ENCODE results near the gene COL6A5. TPM values are rescaled to one million over a fixed set of nuclear protein-coding genes. Genes with fewer than 3 reads are reported as not detected.

Gene COL6A5
- total RNA-seq, 1 experiment from 2014 or later: not detected

DNA sequence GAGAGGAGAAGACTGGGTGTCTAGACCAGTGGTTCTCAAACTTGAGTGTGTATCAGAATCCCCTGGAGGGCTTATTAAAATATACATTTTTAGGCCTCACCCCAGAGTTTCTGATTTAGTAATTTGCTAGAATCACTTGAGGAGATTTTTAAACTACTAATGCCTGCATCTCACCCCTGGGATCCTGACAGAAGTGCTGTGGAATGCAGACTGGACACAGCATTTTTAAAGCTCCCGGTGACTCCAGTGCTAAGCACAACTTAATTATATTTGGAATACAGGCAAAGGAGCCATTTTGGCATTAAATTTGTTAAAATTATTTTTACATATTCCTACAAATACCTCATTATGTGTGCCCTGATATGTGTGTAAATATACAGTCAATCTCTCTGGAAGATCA, 144.8 kb downstream of the COL6A5 start:
- H3K27me3 ChIP-seq (replicated peaks; ENCODE audit: control insufficient read depth, insufficient read depth, low read length): no peaks in the 10 kb centered on the region
- H3K27ac Mint-ChIP-seq (ENCODE audit: unreplicated experiment): no peak overlapping the region
- peaks cover 6% of the 10 kb centered on the region for H3K4me1 Mint-ChIP-seq (ENCODE audit: low read depth, unreplicated experiment)
- BruUV-seq (replicated peaks): no TSS peak
- no peaks in the 10 kb centered on the region for H3K36me3 ChIP-seq (ENCODE audit: control insufficient read depth, insufficient read depth, low read length)
- ChIA-PET POLR2A (no interaction called here), CTCF (no interaction called here)
- peaks cover 19% of the 10 kb centered on the region for H3K27me3 Mint-ChIP-seq (ENCODE audit: insufficient read depth, unreplicated experiment)
- H3K9me3 Mint-ChIP-seq (ENCODE audit: unreplicated experiment): no peaks in the 10 kb centered on the region
- H3K4me3 ChIP-seq (ENCODE audit: low read depth, low read length): no peak overlapping the region
- no peak overlapping the region for H3K4me3 Mint-ChIP-seq (ENCODE audit: unreplicated experiment)
- H3K36me3 Mint-ChIP-seq (ENCODE audit: insufficient read depth, unreplicated experiment): no peaks in the 10 kb centered on the region
- intact Hi-C loops (cut with micrococcal nuclease; ENCODE audit: unreplicated experiment): no loop called here
- H3K9me3 ChIP-seq: no peaks in the 10 kb centered on the region
- H3K4me1 ChIP-seq: no peaks in the 10 kb centered on the region
- DNase-seq: no peak
- TF ChIP-seq, protein P1, sequence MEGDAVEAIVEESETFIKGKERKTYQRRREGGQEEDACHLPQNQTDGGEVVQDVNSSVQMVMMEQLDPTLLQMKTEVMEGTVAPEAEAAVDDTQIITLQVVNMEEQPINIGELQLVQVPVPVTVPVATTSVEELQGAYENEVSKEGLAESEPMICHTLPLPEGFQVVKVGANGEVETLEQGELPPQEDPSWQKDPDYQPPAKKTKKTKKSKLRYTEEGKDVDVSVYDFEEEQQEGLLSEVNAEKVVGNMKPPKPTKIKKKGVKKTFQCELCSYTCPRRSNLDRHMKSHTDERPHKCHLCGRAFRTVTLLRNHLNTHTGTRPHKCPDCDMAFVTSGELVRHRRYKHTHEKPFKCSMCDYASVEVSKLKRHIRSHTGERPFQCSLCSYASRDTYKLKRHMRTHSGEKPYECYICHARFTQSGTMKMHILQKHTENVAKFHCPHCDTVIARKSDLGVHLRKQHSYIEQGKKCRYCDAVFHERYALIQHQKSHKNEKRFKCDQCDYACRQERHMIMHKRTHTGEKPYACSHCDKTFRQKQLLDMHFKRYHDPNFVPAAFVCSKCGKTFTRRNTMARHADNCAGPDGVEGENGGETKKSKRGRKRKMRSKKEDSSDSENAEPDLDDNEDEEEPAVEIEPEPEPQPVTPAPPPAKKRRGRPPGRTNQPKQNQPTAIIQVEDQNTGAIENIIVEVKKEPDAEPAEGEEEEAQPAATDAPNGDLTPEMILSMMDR (IDR thresholded peaks at IDR 0.05; ENCODE audit: insufficient read depth in 1 of 2, low read depth in 1 of 2, low read length in 1 of 2, severe bottlenecking in 1 of 2, unreplicated experiment in 1 of 2): no peak

DNA sequence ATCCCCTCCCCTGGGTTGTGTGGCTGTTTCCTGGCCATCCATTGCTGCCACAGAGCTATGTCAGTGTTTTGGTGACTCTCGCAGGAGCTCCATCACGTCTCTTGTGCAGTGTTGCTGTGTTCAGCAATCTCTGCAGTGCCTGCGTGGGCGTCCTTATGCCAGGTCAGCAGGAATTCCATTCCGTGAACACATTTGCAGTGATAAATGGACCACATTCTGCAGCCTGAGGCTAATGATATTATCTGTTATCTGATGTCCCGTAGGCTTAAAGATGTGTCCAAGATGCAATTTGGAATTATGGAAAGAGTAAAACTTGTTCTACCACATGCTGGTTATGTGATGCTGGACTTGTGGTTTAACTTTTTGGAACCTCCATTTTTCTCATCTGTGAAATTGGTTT, 146.0 kb downstream of the COL6A5 start:
- no peaks in the 10 kb centered on the region for H3K9me3 ChIP-seq
- intact Hi-C loops (cut with micrococcal nuclease; ENCODE audit: unreplicated experiment): no loop called here
- no peaks in the 10 kb centered on the region for H3K27me3 ChIP-seq (replicated peaks; ENCODE audit: control insufficient read depth, insufficient read depth, low read length)
- no peak for DNase-seq
- no peaks in the 10 kb centered on the region for H3K36me3 Mint-ChIP-seq (ENCODE audit: insufficient read depth, unreplicated experiment)
- peaks cover 24% of the 10 kb centered on the region for H3K27me3 Mint-ChIP-seq (ENCODE audit: insufficient read depth, unreplicated experiment)
- H3K4me3 ChIP-seq (ENCODE audit: low read depth, low read length): no peak overlapping the region
- H3K4me1 Mint-ChIP-seq (ENCODE audit: low read depth, unreplicated experiment): peaks cover 6% of the 10 kb centered on the region
- H3K4me1 ChIP-seq: no peaks in the 10 kb centered on the region
- TF ChIP-seq, protein P1 (IDR thresholded peaks at IDR 0.05; ENCODE audit: insufficient read depth in 1 of 2, low read depth in 1 of 2, low read length in 1 of 2, severe bottlenecking in 1 of 2, unreplicated experiment in 1 of 2): no peak
- BruUV-seq (replicated peaks): no TSS peak
- CTCF ChIA-PET: no interaction called here
- H3K9me3 Mint-ChIP-seq (ENCODE audit: unreplicated experiment): no peaks in the 10 kb centered on the region
- H3K4me3 Mint-ChIP-seq (ENCODE audit: unreplicated experiment): no peak overlapping the region
- H3K27ac Mint-ChIP-seq (ENCODE audit: unreplicated experiment): no peak overlapping the region
- POLR2A ChIA-PET: no interaction called here
- no peaks in the 10 kb centered on the region for H3K36me3 ChIP-seq (ENCODE audit: control insufficient read depth, insufficient read depth, low read length)

DNA sequence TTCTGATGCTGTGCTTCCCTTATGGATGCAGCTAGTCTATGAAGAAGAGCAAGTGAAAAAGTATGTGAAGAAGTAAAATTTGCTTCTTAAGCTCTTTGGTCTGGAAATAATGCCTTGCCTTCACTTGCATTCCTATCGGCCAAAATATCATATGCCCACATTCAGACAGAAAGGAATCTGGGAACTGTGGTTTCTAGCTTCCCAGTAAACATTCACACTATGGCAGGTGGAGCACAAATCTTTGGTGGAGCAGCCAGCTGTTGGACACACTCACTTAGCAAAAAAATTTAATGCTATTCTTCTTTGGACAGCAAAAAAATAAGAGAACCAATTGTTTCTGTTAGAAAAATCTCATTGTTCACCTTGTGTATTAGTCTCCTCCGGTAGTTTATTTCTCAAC, 159.2 kb downstream of the COL6A5 start:
- ChIA-PET POLR2A (no interaction called here), CTCF (no interaction called here)
- TF ChIP-seq, protein P1 (IDR thresholded peaks at IDR 0.05; ENCODE audit: insufficient read depth in 1 of 2, low read depth in 1 of 2, low read length in 1 of 2, severe bottlenecking in 1 of 2, unreplicated experiment in 1 of 2): no peak
- no peaks in the 10 kb centered on the region for H3K36me3 ChIP-seq (ENCODE audit: control insufficient read depth, insufficient read depth, low read length)
- H3K9me3 ChIP-seq: no peaks in the 10 kb centered on the region
- H3K27me3 ChIP-seq (replicated peaks; ENCODE audit: control insufficient read depth, insufficient read depth, low read length): no peaks in the 10 kb centered on the region
- no peak overlapping the region for H3K4me3 Mint-ChIP-seq (ENCODE audit: unreplicated experiment)
- H3K4me1 Mint-ChIP-seq (ENCODE audit: low read depth, unreplicated experiment): no peaks in the 10 kb centered on the region
- no peaks in the 10 kb centered on the region for H3K4me1 ChIP-seq
- no peaks in the 10 kb centered on the region for H3K9me3 Mint-ChIP-seq (ENCODE audit: unreplicated experiment)
- H3K27ac Mint-ChIP-seq (ENCODE audit: unreplicated experiment): no peak overlapping the region
- H3K4me3 ChIP-seq (ENCODE audit: low read depth, low read length): no peak overlapping the region
- no peak for DNase-seq
- intact Hi-C loops (cut with micrococcal nuclease; ENCODE audit: unreplicated experiment): no loop called here
- no TSS peak for BruUV-seq (replicated peaks)
- H3K36me3 Mint-ChIP-seq (ENCODE audit: insufficient read depth, unreplicated experiment): no peaks in the 10 kb centered on the region
- peaks cover 4% of the 10 kb centered on the region for H3K27me3 Mint-ChIP-seq (ENCODE audit: insufficient read depth, unreplicated experiment)

All from Caco-2 (cell line).